GM23338 (cell line): ENCODE data around the gene ASPSCR1.

Source experiments
- CREB1 ChIP-seq: fragments of 250-450 bp; sonication (Bioruptor Pico); IDR thresholded peaks from 2 replicates; pipeline ENCODE4 v1.5.0; 2020; ENCODE audit warnings: low read depth, mild to moderate bottlenecking, moderate library complexity
- CTCF ChIP-seq, 2 experiments: fragments of 200-600 bp in 1 of 2; sonication (generic) in 1 of 2; conservative IDR thresholded peaks; 2 replicates each; pipeline versions ENCODE4 v1.5.1 to v1.6.1; 2016 to 2017; ENCODE audit warnings: antibody characterized with exemption in 2 of 2, low read depth in 2 of 2, mild to moderate bottlenecking in 2 of 2, moderate library complexity in 1 of 2
- ETS1 ChIP-seq: IDR thresholded peaks from 2 replicates; pipeline ENCODE4 v1.6.1; 2016; ENCODE audit warnings: antibody characterized with exemption
- EZH2 ChIP-seq: fragments of 200-600 bp; sonication (generic); IDR thresholded peaks from one replicate; pipeline ENCODE4 v1.8.0; 2017; ENCODE audit warnings: antibody characterized with exemption, mild to moderate bottlenecking, low read depth; ENCODE audit not compliant: unreplicated experiment
- EZH2phosphoT487 ChIP-seq: fragments of 200-600 bp; sonication (generic); IDR thresholded peaks from one replicate; pipeline ENCODE4 v1.8.1; 2018; ENCODE audit warnings: antibody characterized with exemption; ENCODE audit not compliant: unreplicated experiment
- JUNB ChIP-seq: IDR thresholded peaks from one replicate; pipeline ENCODE4 v1.6.1; 2016; ENCODE audit warnings: antibody characterized with exemption; ENCODE audit not compliant: unreplicated experiment
- POLR2AphosphoS5 ChIP-seq: IDR thresholded peaks from 2 replicates; pipeline ENCODE4 v1.6.1; 2016; ENCODE audit warnings: antibody characterized with exemption, low read depth
- REST ChIP-seq: IDR thresholded peaks from one replicate; pipeline ENCODE4 v1.6.1; 2018; ENCODE audit warnings: antibody characterized with exemption; ENCODE audit not compliant: unreplicated experiment
- STAT1 ChIP-seq: IDR thresholded peaks from one replicate; pipeline ENCODE4 v1.6.1; 2016; ENCODE audit warnings: antibody characterized with exemption; ENCODE audit not compliant: unreplicated experiment
- ZNF114 ChIP-seq: fragments of 250-450 bp; sonication (Bioruptor Pico); IDR thresholded peaks from 2 replicates; pipeline ENCODE4 v1.5.0; 2020; ENCODE audit warnings: mild to moderate bottlenecking, moderate library complexity
- ZNF331 ChIP-seq: fragments of 250-450 bp; sonication (Bioruptor Pico); IDR thresholded peaks from 2 replicates; pipeline ENCODE4 v1.5.0; 2020; ENCODE audit warnings: low read depth, mild to moderate bottlenecking, moderate library complexity

GRCh38 chr17:81961521-81962498 is 15.6 kb upstream of the ASPSCR1 start:
- TF ChIP-seq REST (no peak), CTCF (conservative IDR thresholded peaks at IDR 0.05; ENCODE audit: low read depth in 2 of 2) (no peak), POLR2AphosphoS5 (no peak), EZH2 (no peak), ZNF331 (CRISPR knock-in tag) (no peak), JUNB (no peak), EZH2phosphoT487 (no peak), STAT1 (no peak), ETS1 (no peak), CREB1 (CRISPR knock-in tag) (no peak), ZNF114 (CRISPR knock-in tag) (no peak)
